ENCODE measurements around the gene ZNHIT6. TPM values are rescaled to one million over a fixed set of nuclear protein-coding genes. Genes with fewer than 3 reads are reported as not detected.

ZNHIT6 gene
- total RNA-seq, 1 experiment from 2014 or later, result 56.2 TPM

- Histone ChIP-seq H3K4me1 (ENCODE audit: control insufficient read depth, insufficient read depth, low read length) (peaks cover 13% of the 10 kb centered on the region), H3K4me3 (ENCODE audit: low read depth in 2 of 2, low read length in 2 of 2) (no peak overlapping the region), H3K9me3 (ENCODE audit: control insufficient read depth, insufficient read depth, low read depth, low read length) (no peaks in the 10 kb centered on the region), H3K36me3 (ENCODE audit: control insufficient read depth, insufficient read depth, low read length) (peaks cover 32% of the 10 kb centered on the region), H3K27me3 (ENCODE audit: control insufficient read depth, insufficient read depth, low read length) (no peaks in the 10 kb centered on the region), H3K27ac (ENCODE audit: low read length) (no peak overlapping the region)
- POLR2A ChIA-PET, result interaction anchor here (0.5 kb wide), 1 partner anchor 89 kb away, joined by 3 read pairs; no protein-coding TSS in a partner anchor
- TF ChIP-seq SIN3A (IDR thresholded peaks at IDR 0.05; ENCODE audit: borderline replicate concordance, insufficient read depth, low read depth, low read length) (no peak), POLR2AphosphoS5 (IDR thresholded peaks at IDR 0.05; ENCODE audit: low read depth, low read length) (no peak), TCF7L2 (IDR thresholded peaks at IDR 0.05; ENCODE audit: low read depth, low read length) (no peak)
- TF ChIP-seq, protein P1, sequence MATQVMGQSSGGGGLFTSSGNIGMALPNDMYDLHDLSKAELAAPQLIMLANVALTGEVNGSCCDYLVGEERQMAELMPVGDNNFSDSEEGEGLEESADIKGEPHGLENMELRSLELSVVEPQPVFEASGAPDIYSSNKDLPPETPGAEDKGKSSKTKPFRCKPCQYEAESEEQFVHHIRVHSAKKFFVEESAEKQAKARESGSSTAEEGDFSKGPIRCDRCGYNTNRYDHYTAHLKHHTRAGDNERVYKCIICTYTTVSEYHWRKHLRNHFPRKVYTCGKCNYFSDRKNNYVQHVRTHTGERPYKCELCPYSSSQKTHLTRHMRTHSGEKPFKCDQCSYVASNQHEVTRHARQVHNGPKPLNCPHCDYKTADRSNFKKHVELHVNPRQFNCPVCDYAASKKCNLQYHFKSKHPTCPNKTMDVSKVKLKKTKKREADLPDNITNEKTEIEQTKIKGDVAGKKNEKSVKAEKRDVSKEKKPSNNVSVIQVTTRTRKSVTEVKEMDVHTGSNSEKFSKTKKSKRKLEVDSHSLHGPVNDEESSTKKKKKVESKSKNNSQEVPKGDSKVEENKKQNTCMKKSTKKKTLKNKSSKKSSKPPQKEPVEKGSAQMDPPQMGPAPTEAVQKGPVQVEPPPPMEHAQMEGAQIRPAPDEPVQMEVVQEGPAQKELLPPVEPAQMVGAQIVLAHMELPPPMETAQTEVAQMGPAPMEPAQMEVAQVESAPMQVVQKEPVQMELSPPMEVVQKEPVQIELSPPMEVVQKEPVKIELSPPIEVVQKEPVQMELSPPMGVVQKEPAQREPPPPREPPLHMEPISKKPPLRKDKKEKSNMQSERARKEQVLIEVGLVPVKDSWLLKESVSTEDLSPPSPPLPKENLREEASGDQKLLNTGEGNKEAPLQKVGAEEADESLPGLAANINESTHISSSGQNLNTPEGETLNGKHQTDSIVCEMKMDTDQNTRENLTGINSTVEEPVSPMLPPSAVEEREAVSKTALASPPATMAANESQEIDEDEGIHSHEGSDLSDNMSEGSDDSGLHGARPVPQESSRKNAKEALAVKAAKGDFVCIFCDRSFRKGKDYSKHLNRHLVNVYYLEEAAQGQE (IDR thresholded peaks at IDR 0.05; ENCODE audit: insufficient read depth in 1 of 2, low read depth in 2 of 2, low read length in 1 of 2), result no peak
- in situ Hi-C loops (cut with HindIII; ENCODE audit: low pct_unique_long_range_greater_than_20kb, low sequenced_read_pairs), result no loop called here
- DNase-seq (ENCODE audit: low read depth, low spot score) (no peak), ATAC-seq (no peak)
- CTCF ChIA-PET, result no interaction called here
- intact Hi-C loops (cut with micrococcal nuclease; ENCODE audit: unreplicated experiment), result no loop called here
- no TSS peak for BruUV-seq (replicated peaks)
Measured at GRCh38 chr1:85665932-85666331, 42.3 kb downstream of the ZNHIT6 start.

- no peak for DNase-seq (ENCODE audit: low read depth, low spot score)
- ChIA-PET POLR2A (no interaction called here), CTCF (no interaction called here)
- Histone ChIP-seq H3K27ac (ENCODE audit: low read length) (no peak overlapping the region), H3K4me3 (ENCODE audit: low read depth in 2 of 2, low read length in 2 of 2) (no peak overlapping the region), H3K4me1 (ENCODE audit: control insufficient read depth, insufficient read depth, low read length) (peaks cover 16% of the 10 kb centered on the region), H3K27me3 (ENCODE audit: control insufficient read depth, insufficient read depth, low read length) (no peaks in the 10 kb centered on the region), H3K36me3 (ENCODE audit: control insufficient read depth, insufficient read depth, low read length) (peaks cover 34% of the 10 kb centered on the region), H3K9me3 (ENCODE audit: control insufficient read depth, insufficient read depth, low read depth, low read length) (no peaks in the 10 kb centered on the region)
- no peak for TF ChIP-seq POLR2AphosphoS5 (IDR thresholded peaks at IDR 0.05; ENCODE audit: low read depth, low read length)
- ATAC-seq, result no peak
- no TSS peak for BruUV-seq (replicated peaks)
- intact Hi-C loops (cut with micrococcal nuclease; ENCODE audit: unreplicated experiment) (no loop called here), in situ Hi-C loops (cut with HindIII; ENCODE audit: low pct_unique_long_range_greater_than_20kb, low sequenced_read_pairs) (no loop called here)
Measured at GRCh38 chr1:85663382-85663781, 44.9 kb downstream of the ZNHIT6 start.

DNA sequence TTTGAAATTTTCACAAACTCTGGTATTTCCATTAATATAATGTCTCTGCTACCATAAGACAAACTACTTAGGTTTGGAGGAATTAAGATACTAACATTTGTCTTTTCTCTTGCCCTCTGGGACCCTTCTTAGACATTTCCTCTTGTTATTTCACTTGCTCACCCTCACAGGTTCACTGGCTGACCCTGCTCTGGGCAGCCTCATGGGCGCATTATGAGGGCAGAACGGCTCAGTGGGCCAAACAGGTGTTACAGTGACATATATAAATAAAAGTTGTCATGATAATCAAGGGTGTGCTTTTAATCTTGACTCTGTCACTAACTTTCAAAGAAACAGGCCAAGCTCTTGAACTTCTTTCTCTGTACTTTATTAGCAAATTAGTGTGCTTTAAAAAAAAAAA lies 46.5 kb downstream of the ZNHIT6 start:
- POLR2A ChIA-PET, result interaction anchor here (0.6 kb wide), 1 partner anchor 80 kb away, joined by 5 read pairs; no protein-coding TSS in a partner anchor
- intact Hi-C loops (cut with micrococcal nuclease; ENCODE audit: unreplicated experiment), result no loop called here
- Histone ChIP-seq H3K4me3 (ENCODE audit: low read depth in 2 of 2, low read length in 2 of 2) (no peak overlapping the region), H3K36me3 (ENCODE audit: control insufficient read depth, insufficient read depth, low read length) (peaks cover 32% of the 10 kb centered on the region), H3K9me3 (ENCODE audit: control insufficient read depth, insufficient read depth, low read depth, low read length) (no peaks in the 10 kb centered on the region), H3K27me3 (ENCODE audit: control insufficient read depth, insufficient read depth, low read length) (no peaks in the 10 kb centered on the region), H3K27ac (ENCODE audit: low read length) (peak overlapping the region; percentile 36), H3K4me1 (ENCODE audit: control insufficient read depth, insufficient read depth, low read length) (peaks cover 25% of the 10 kb centered on the region)
- no TSS peak for BruUV-seq (replicated peaks)
- CTCF ChIA-PET, result interaction anchor here (0.6 kb wide), 2 partner anchors 13 to 31 kb away, joined by 3 to 4 read pairs; no protein-coding TSS in a partner anchor
- in situ Hi-C loops (cut with HindIII; ENCODE audit: low pct_unique_long_range_greater_than_20kb, low sequenced_read_pairs), result no loop called here
- TF ChIP-seq, protein P2, sequence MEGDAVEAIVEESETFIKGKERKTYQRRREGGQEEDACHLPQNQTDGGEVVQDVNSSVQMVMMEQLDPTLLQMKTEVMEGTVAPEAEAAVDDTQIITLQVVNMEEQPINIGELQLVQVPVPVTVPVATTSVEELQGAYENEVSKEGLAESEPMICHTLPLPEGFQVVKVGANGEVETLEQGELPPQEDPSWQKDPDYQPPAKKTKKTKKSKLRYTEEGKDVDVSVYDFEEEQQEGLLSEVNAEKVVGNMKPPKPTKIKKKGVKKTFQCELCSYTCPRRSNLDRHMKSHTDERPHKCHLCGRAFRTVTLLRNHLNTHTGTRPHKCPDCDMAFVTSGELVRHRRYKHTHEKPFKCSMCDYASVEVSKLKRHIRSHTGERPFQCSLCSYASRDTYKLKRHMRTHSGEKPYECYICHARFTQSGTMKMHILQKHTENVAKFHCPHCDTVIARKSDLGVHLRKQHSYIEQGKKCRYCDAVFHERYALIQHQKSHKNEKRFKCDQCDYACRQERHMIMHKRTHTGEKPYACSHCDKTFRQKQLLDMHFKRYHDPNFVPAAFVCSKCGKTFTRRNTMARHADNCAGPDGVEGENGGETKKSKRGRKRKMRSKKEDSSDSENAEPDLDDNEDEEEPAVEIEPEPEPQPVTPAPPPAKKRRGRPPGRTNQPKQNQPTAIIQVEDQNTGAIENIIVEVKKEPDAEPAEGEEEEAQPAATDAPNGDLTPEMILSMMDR (IDR thresholded peaks at IDR 0.05), result peak; percentile 60
- no peak for TF ChIP-seq SIN3A (IDR thresholded peaks at IDR 0.05; ENCODE audit: borderline replicate concordance, insufficient read depth, low read depth, low read length)
- ATAC-seq (peak; percentile 69; the same call in 1 of the 2 replicates), DNase-seq (ENCODE audit: low read depth, low spot score) (no peak)
